Keratinocyte (primary cell): ENCODE data around the gene JMJD7. TPM values are rescaled to one million over a fixed set of nuclear protein-coding genes. Genes with fewer than 3 reads are reported as not detected.
A peak's percentile ranks its signal among the peaks of the same experiment; 100 is the strongest.

ENCODE experiments used
- DNase-seq: peaks from one replicate; pipeline ENCODE4 v3.0.0-alpha.2; 2011; ENCODE audit warnings: low read depth, missing footprints, low spot score
- FAIRE-seq: peaks from 2 replicates; lab custom pipeline; 2011; peaks lifted over from hg19 to GRCh38; lab: Jason Lieb, UNC
- H2AFZ ChIP-seq: 2 replicates; pipeline ENCODE4 v1.6.0; 2012; ENCODE audit warnings: low read length, control low read depth, inconsistent platforms; ENCODE audit not compliant: control insufficient read depth
- H3K27ac ChIP-seq: 2 replicates; pipeline ENCODE4 v1.5.1; 2011; ENCODE audit warnings: low read length; ENCODE audit not compliant: control insufficient read depth, insufficient read depth
- H3K27me3 ChIP-seq: 3 replicates; pipeline ENCODE4 v1.6.0; 2011; ENCODE audit warnings: low read length; ENCODE audit not compliant: control insufficient read depth, insufficient read depth; ENCODE audit errors: extremely low read depth
- H3K36me3 ChIP-seq, 2 experiments: 2 replicates in 1 of 2; 3 replicates in 1 of 2; pipeline ENCODE4 v1.5.1; 2011; ENCODE audit warnings: low read length in 2 of 2, mild to moderate bottlenecking in 1 of 2; ENCODE audit not compliant: control insufficient read depth in 2 of 2, insufficient read depth in 2 of 2; ENCODE audit errors: extremely low read depth in 1 of 2
- H3K4me1 ChIP-seq: 3 replicates; pipeline ENCODE4 v1.5.1; 2011; ENCODE audit warnings: low read length; ENCODE audit not compliant: control insufficient read depth, insufficient read depth; ENCODE audit errors: extremely low read depth
- H3K4me2 ChIP-seq: 3 replicates; pipeline ENCODE4 v1.6.0; 2011; ENCODE audit warnings: low read depth, low read length; ENCODE audit not compliant: control insufficient read depth, insufficient read depth; ENCODE audit errors: extremely low read depth
- H3K4me3 ChIP-seq, 3 experiments: fragments of 200-600 bp in 1 of 3; sonication (generic) in 1 of 3; 2 replicates in 2 of 3; 3 replicates in 1 of 3; pipeline ENCODE4 v1.5.1; 2011 to 2016; ENCODE audit warnings: low read length in 3 of 3, mild to moderate bottlenecking in 3 of 3, control low read depth in 2 of 3, inconsistent platforms in 1 of 3, low read depth in 1 of 3, mixed read lengths in 1 of 3, mixed run types in 1 of 3, moderate library complexity in 1 of 3; ENCODE audit not compliant: control insufficient read depth in 2 of 3, insufficient read depth in 2 of 3; ENCODE audit errors: extremely low read depth in 1 of 3
- H3K79me2 ChIP-seq: 2 replicates; pipeline ENCODE4 v1.6.0; 2012; ENCODE audit warnings: low read length; ENCODE audit not compliant: control insufficient read depth, insufficient read depth
- H3K9ac ChIP-seq: 3 replicates; pipeline ENCODE4 v1.6.0; 2011; ENCODE audit warnings: low read length; ENCODE audit not compliant: control insufficient read depth, insufficient read depth; ENCODE audit errors: extremely low read depth
- H3K9me1 ChIP-seq: 3 replicates; pipeline ENCODE4 v1.6.0; 2011; ENCODE audit warnings: low read length; ENCODE audit not compliant: control insufficient read depth, insufficient read depth; ENCODE audit errors: extremely low read depth
- H3K9me3 ChIP-seq: 2 replicates; pipeline ENCODE4 v1.5.1; 2012; ENCODE audit warnings: low read depth, low read length; ENCODE audit not compliant: control insufficient read depth
- H4K20me1 ChIP-seq: 3 replicates; pipeline ENCODE4 v1.6.0; 2011; ENCODE audit warnings: low read length; ENCODE audit not compliant: control insufficient read depth, insufficient read depth; ENCODE audit errors: extremely low read depth
- EZH2 ChIP-seq: IDR thresholded peaks from one replicate; pipeline ENCODE4 v1.6.1; 2012; ENCODE audit warnings: inconsistent platforms, mild to moderate bottlenecking, low read length, moderate library complexity
- dilution Hi-C: fragments of 300-500 bp; cut with MboI; formaldehyde crosslinking; loops from one replicate; pipeline ENCODE4 v1.7.0; 2020; ENCODE audit warnings: low sequenced_read_pairs; ENCODE audit not compliant: extremely low pct_ligation_motif_present
- polyA plus RNA-seq, 5 experiments: library from polyadenylated mRNA; depleted of rRNA in 3 of 5; stranded (reverse) in 3 of 5; stranded (forward) in 1 of 5; unstranded in 1 of 5; fragments of >200 nt; gene quantifications; 1 replicate in 1 of 5; 2 replicates in 3 of 5; 3 replicates in 1 of 5; pipeline versions ENCODE4 v1.2.1 to v1.2.3, GENCODE V29; 2011 to 2012; ENCODE audit warnings: missing spikeins in 2 of 5, low read depth in 1 of 5, low replicate concordance in 1 of 5
- TF ChIP-seq, protein P1 (sequence below), 3 experiments: IDR thresholded peaks in 1 of 3; conservative IDR thresholded peaks in 1 of 3; optimal IDR thresholded peaks in 1 of 3; 2 replicates in 2 of 3; 3 replicates in 1 of 3; pipeline versions ENCODE3 to v1.5.1; 2011; ENCODE audit warnings: low read length in 3 of 3, mild to moderate bottlenecking in 3 of 3, moderate library complexity in 2 of 3, control low read depth in 1 of 3, inconsistent platforms in 1 of 3; ENCODE audit not compliant: insufficient read depth in 2 of 3; ENCODE audit errors: extremely low read depth in 1 of 3

The JMJD7 gene
- polyA plus RNA-seq, 1 donor (not counting 4 experiments of a cell fraction or from before 2014, with no cell fraction given) = 8.2 TPM

DNA sequence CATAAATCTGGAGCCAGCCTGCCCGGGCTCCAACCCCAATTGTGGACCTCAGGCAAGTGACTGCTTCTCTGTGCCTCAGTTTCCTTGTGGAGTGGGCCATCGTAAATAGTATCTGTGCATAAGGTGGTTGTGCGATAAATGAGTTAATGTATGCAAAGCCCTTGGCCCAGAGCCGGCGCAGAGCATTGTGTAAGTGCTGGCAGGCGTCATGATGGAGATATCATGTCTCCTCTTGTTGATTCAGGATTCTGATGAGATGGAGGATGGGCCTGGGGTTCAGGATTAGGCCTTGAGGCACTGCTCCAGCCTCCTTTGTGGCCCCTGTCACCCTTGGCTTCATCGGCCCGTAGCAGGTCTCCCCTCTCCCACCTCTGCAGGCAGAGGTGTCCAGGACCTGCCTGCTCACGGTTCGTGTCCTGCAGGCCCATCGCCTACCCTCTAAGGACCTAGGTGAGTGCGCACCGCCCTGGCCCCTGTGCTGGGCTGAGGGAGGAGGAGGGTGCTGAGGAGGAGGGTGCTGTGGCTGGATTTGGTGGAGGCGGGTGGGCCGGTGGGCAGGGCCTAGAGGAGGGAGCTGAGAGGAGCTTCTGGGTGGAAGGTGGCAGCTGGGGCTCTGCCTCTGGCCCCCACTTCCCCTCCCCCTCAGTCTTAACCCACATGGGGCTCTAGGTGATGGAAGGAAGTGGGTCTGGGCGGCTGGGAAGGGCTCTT lies 12.0 kb downstream of the JMJD7 start:
- Histone ChIP-seq H3K9me1 (no peaks in the 10 kb centered on the region), H3K4me3 (no peak overlapping the region), H3K4me2 (no peak overlapping the region), H4K20me1 (no peaks in the 10 kb centered on the region), H3K4me1 (peaks cover 26% of the 10 kb centered on the region), H3K9ac (no peak overlapping the region), H3K9me3 (no peaks in the 10 kb centered on the region), H2AFZ (no peak overlapping the region), H3K79me2 (no peaks in the 10 kb centered on the region), H3K27me3 (no peaks in the 10 kb centered on the region), H3K36me3 (peaks cover 5 to 18% of the 10 kb centered on the region in 2 experiments), H3K27ac (no peak overlapping the region)
- FAIRE-seq (peak; percentile 34), DNase-seq (no peak)
- TF ChIP-seq, protein P1, sequence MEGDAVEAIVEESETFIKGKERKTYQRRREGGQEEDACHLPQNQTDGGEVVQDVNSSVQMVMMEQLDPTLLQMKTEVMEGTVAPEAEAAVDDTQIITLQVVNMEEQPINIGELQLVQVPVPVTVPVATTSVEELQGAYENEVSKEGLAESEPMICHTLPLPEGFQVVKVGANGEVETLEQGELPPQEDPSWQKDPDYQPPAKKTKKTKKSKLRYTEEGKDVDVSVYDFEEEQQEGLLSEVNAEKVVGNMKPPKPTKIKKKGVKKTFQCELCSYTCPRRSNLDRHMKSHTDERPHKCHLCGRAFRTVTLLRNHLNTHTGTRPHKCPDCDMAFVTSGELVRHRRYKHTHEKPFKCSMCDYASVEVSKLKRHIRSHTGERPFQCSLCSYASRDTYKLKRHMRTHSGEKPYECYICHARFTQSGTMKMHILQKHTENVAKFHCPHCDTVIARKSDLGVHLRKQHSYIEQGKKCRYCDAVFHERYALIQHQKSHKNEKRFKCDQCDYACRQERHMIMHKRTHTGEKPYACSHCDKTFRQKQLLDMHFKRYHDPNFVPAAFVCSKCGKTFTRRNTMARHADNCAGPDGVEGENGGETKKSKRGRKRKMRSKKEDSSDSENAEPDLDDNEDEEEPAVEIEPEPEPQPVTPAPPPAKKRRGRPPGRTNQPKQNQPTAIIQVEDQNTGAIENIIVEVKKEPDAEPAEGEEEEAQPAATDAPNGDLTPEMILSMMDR (optimal IDR thresholded peaks at IDR 0.05 in 1 of 3, IDR thresholded peaks at IDR 0.05 in 1 of 3, conservative IDR thresholded peaks at IDR 0.05 in 1 of 3; ENCODE audit: extremely low read depth in 1 of 3, insufficient read depth in 2 of 3, low read length in 3 of 3) = no peak
- no peak for TF ChIP-seq EZH2
- dilution Hi-C loops = no loop called here

DNA sequence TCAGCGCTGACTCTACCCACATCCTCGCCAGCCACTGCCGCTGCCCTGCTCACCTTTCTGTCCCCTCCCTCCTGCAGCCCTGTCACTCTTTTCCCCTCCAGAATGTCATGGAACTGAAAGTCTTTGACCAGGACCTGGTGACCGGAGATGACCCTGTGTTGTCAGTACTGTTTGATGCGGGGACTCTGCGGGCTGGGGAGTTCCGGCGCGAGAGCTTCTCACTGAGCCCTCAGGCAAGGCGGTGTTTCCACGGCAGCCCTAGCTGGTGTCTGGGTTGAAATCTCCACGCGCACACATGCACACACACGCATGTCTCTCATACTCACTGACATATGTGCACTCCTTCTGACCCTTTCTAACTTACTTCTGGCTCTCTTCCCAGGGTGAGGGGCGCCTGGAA lies 12.8 kb downstream of the JMJD7 start:
- Histone ChIP-seq H3K27me3 (no peaks in the 10 kb centered on the region), H3K4me1 (peaks cover 26% of the 10 kb centered on the region), H3K4me3 (no peak overlapping the region), H3K36me3 (peaks cover 10 to 22% of the 10 kb centered on the region in 2 experiments), H3K9ac (no peak overlapping the region), H3K9me1 (no peaks in the 10 kb centered on the region), H3K27ac (no peak overlapping the region), H2AFZ (no peak overlapping the region), H3K4me2 (no peak overlapping the region), H3K9me3 (no peaks in the 10 kb centered on the region), H3K79me2 (no peaks in the 10 kb centered on the region), H4K20me1 (no peaks in the 10 kb centered on the region)
- TF ChIP-seq, protein P1 (optimal IDR thresholded peaks at IDR 0.05 in 1 of 3, IDR thresholded peaks at IDR 0.05 in 1 of 3, conservative IDR thresholded peaks at IDR 0.05 in 1 of 3; ENCODE audit: extremely low read depth in 1 of 3, insufficient read depth in 2 of 3, low read length in 3 of 3) = no peak
- TF ChIP-seq EZH2 = no peak
- FAIRE-seq = no peak
- DNase-seq = no peak
- dilution Hi-C loops = no loop called here
